Thoracic aorta (tissue), 2 donors: Measurements from ENCODE around the gene POLN. TPM values are rescaled to one million over a fixed set of nuclear protein-coding genes. Genes with fewer than 3 reads are reported as not detected.
"Not testable (repeated sequence)": the region's sequence is repeated elsewhere in the genome, so short reads cannot be mapped to it uniquely, and the experiment has no call there.

Experiments
- ATAC-seq: fragments of 150-250 bp; one replicate; pipeline ENCODE4 v1.8.0; 2017; ENCODE audit warnings: low read depth; ENCODE audit not compliant: insufficient number of reproducible peaks, low FRiP score
- DNase-seq: peaks from one replicate; pipeline ENCODE4 v3.0.0-alpha.2; 2020; ENCODE audit warnings: low spot score
- H3K27ac ChIP-seq, 2 donors: fragments of 200-600 bp; sonication (generic); 1 replicate in 1 of 2; 2 replicates in 1 of 2; pipeline ENCODE4 v1.5.1; 2016; ENCODE audit warnings: mild to moderate bottlenecking in 2 of 2, moderate library complexity in 2 of 2
- H3K27me3 ChIP-seq: fragments of 200-600 bp; sonication (generic); replicated peaks from 2 replicates; pipeline ENCODE4 v1.6.0; 2016; ENCODE audit warnings: mild to moderate bottlenecking; ENCODE audit not compliant: insufficient read depth
- H3K36me3 ChIP-seq: fragments of 200-600 bp; sonication (generic); one replicate; pipeline ENCODE4 v1.5.1; 2016
- H3K4me1 ChIP-seq, 2 donors: fragments of 200-600 bp; sonication (generic); 1 replicate in 1 of 2; 2 replicates in 1 of 2; pipeline versions ENCODE4 v1.5.1 to v1.6.0; 2016; ENCODE audit warnings: low read depth in 2 of 2, mild to moderate bottlenecking in 1 of 2; ENCODE audit not compliant: control insufficient read depth in 1 of 2
- H3K4me3 ChIP-seq: fragments of 200-600 bp; sonication (generic); 2 replicates; pipeline ENCODE4 v1.5.1; 2016; ENCODE audit warnings: mild to moderate bottlenecking
- H3K9me3 ChIP-seq: fragments of 200-600 bp; sonication (generic); 2 replicates; pipeline ENCODE4 v1.5.1; 2016
- CTCF ChIP-seq: fragments of 200-600 bp; sonication (generic); IDR thresholded peaks from one replicate; pipeline ENCODE4 v1.5.1; 2019; ENCODE audit warnings: antibody characterized with exemption
- total RNA-seq, 2 donors: library from RNA; depleted of rRNA; stranded (reverse); fragments of >200 nt; gene quantifications; one replicate each; pipeline versions ENCODE4 v1.1.0 to v1.2.3, GENCODE V29; 2016

The POLN gene
- total RNA-seq, 2 donors from 2014 or later, result 3.2 to 3.5 TPM

GRCh38 chr4:2040391-2041238 lies 201.3 kb downstream of the POLN start:
- Histone ChIP-seq H3K9me3 (no peaks in the 10 kb centered on the region), H3K4me3 (peak overlapping the region; percentile 82), H3K27ac (no peak overlapping the region), H3K27me3 (no peaks in the 10 kb centered on the region), H3K36me3 (no peaks in the 10 kb centered on the region), H3K4me1 (peaks cover 8 to 21% of the 10 kb centered on the region in 2 donors)
- DNase-seq (no peak), ATAC-seq (no peak)
- TF ChIP-seq CTCF, result no peak

DNA sequence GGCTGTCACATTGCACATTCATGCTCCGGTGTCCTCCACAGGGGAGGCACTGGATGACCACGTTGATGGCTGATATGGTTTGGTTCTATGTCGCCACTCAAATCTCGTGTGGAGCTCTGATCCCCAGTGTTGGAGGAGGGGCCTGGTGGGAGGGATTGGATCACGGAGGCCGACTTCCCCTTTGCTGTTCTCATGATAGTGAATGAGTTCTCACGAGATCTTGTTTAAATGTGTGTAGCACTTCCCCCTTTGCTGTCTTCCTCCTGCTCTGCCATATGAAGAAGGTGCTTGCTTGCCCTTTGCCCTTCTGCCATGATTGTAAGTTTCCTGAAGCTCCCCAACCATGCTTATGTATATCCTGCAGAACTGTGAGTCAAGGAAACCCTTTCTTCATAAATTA lies 205.1 kb downstream of the POLN start:
- no peaks in the 10 kb centered on the region for H3K27me3 ChIP-seq
- no peak for TF ChIP-seq CTCF

GRCh38 chr4:2036327-2036726 lies 205.6 kb downstream of the POLN start:
- H3K36me3 ChIP-seq, result no peaks in the 10 kb centered on the region
- H3K9me3 ChIP-seq, result no peaks in the 10 kb centered on the region
- H3K27me3 ChIP-seq, result no peaks in the 10 kb centered on the region
- H3K4me1 ChIP-seq, result peaks cover 3 to 5% of the 10 kb centered on the region in 2 donors
- DNase-seq (no peak), ATAC-seq (no peak)
- TF ChIP-seq CTCF, result no peak
- H3K4me3 ChIP-seq, result no peak overlapping the region
- H3K27ac ChIP-seq, result no peak overlapping the region

More for the DNA sequence above, 205.1 kb downstream of the POLN start:
- no peaks in the 10 kb centered on the region for H3K36me3 ChIP-seq
- H3K4me1 ChIP-seq, result peaks cover 8 to 10% of the 10 kb centered on the region in 2 donors
- H3K9me3 ChIP-seq, result no peaks in the 10 kb centered on the region
- no peak for ATAC-seq
- no peak overlapping the region for H3K27ac ChIP-seq
- no peak for DNase-seq
- no peak overlapping the region for H3K4me3 ChIP-seq

GRCh38 chr4:2031161-2031560 lies 210.8 kb downstream of the POLN start:
- not testable (repeated sequence) for H3K36me3 ChIP-seq, ATAC-seq, H3K9me3 ChIP-seq, DNase-seq, H3K4me1 ChIP-seq, H3K4me3 ChIP-seq, H3K27me3 ChIP-seq, H3K27ac ChIP-seq

GRCh38 chr4:2027120-2027519 lies 214.8 kb downstream of the POLN start:
- ATAC-seq, H3K27ac ChIP-seq, H3K27me3 ChIP-seq, H3K4me3 ChIP-seq, DNase-seq, H3K9me3 ChIP-seq, H3K4me1 ChIP-seq, H3K36me3 ChIP-seq: not testable (repeated sequence)

- no peak for ATAC-seq
- Histone ChIP-seq H3K36me3 (no peaks in the 10 kb centered on the region), H3K4me3 (no peak overlapping the region), H3K9me3 (no peaks in the 10 kb centered on the region), H3K27me3 (no peaks in the 10 kb centered on the region), H3K27ac (no peak overlapping the region), H3K4me1 (no peaks in the 10 kb centered on the region)
- DNase-seq, result no peak
- no peak for TF ChIP-seq CTCF
These were observed 216.1 kb downstream of the POLN start for GRCh38 chr4:2025817-2026216.
